Adrenal gland (tissue), 12 donors: ENCODE results near the gene ANKS1B. TPM values are rescaled to one million over a fixed set of nuclear protein-coding genes. Genes with fewer than 3 reads are reported as not detected.

Source experiments
- DNase-seq, 7 donors: peaks; one replicate each; pipeline ENCODE4 v3.0.0-alpha.2; 2019 to 2020
- H3K27ac ChIP-seq, 5 donors: fragments of 200-600 bp; sonication (generic) in 4 of 5; 1 replicate in 3 of 5; 2 replicates in 2 of 5; pipeline versions ENCODE4 v1.5.1 to v1.8.0; 2016 to 2020; ENCODE audit warnings: mild to moderate bottlenecking in 1 of 5
- H3K27me3 ChIP-seq: fragments of 200-600 bp; 2 replicates; pipeline ENCODE4 v1.8.0; 2021
- H3K36me3 ChIP-seq, 2 donors: fragments of 200-600 bp; replicated peaks in 1 of 2; 1 replicate in 1 of 2; 2 replicates in 1 of 2; pipeline versions ENCODE4 v1.5.1 to v1.8.0; 2018 to 2022
- H3K4me1 ChIP-seq, 2 donors: fragments of 200-600 bp; replicated peaks in 1 of 2; 1 replicate in 1 of 2; 2 replicates in 1 of 2; pipeline versions ENCODE4 v1.5.1 to v1.8.0; 2018 to 2021
- H3K4me3 ChIP-seq, 4 donors: fragments of 200-600 bp; sonication (generic) in 3 of 4; one replicate each; pipeline ENCODE4 v1.5.1; 2016 to 2018
- H3K9me3 ChIP-seq, 3 donors: fragments of 200-600 bp; sonication (generic) in 1 of 3; replicated peaks in 1 of 3; 1 replicate in 2 of 3; 2 replicates in 1 of 3; pipeline versions ENCODE4 v1.5.1 to v1.8.0; 2016 to 2021
- CTCF ChIP-seq, 6 experiments: fragments of 450-650 bp in 4 of 6; fragments of 200-600 bp in 2 of 6; sonication (generic) in 1 of 6; IDR thresholded peaks; 1 replicate in 5 of 6; 2 replicates in 1 of 6; pipeline versions ENCODE4 v1.5.1 to v1.8.0; 2016 to 2021; ENCODE audit warnings: antibody characterized with exemption in 6 of 6, mild to moderate bottlenecking in 2 of 6, moderate library complexity in 1 of 6
- POLR2A ChIP-seq, 2 donors: fragments of 450-650 bp; IDR thresholded peaks; one replicate each; pipeline ENCODE4 v1.6.1; 2017; ENCODE audit warnings: antibody characterized with exemption in 2 of 2, mild to moderate bottlenecking in 2 of 2, moderate library complexity in 1 of 2
- WGBS, 4 donors: extraction: QIAGEN DNeasy Blood & Tissue Kit in 2 of 4; methylation state at CpG; one replicate each; pipeline versions ENCODE4 v1.1.5 to v1.1.7; 2013 to 2017; 5-methylcytosine and 5-hydroxymethylcytosine counted together
- intact Hi-C, 2 donors: fragments of 100-400 bp; cut with DNase I; formaldehyde crosslinking; loops; one replicate each; pipeline versions ENCODE4 v1.14.1 to v1.15.0; 2022 to 2023
- polyA plus RNA-seq, 3 donors: library from polyadenylated mRNA; stranded (reverse); fragments of 200-250 nt in 2 of 3; fragments of 350-450 nt in 1 of 3; fragmentation: Illumina TruSeq in 1 of 3; extraction: RNeasy Lipid Tissue Mini Kit (QIAGEN cat#74804) in 1 of 3; gene quantifications; one replicate each; pipeline ENCODE4 v1.2.3, GENCODE V29; 2013 to 2014
- total RNA-seq, 9 donors: library from RNA; depleted of rRNA in 4 of 9; stranded (reverse); fragments of >200 nt in 4 of 9; fragments of 120-200 nt in 1 of 9; fragmentation: NEBNext Ultra II Directional in 1 of 9; extraction: Animal tissue kit (Norgen Biotek cat#: 25700) in 1 of 9; gene quantifications; one replicate each; pipeline versions ENCODE4 v1.1.0 to v1.2.4, GENCODE V29; 2013 to 2023
- donor health status: healthy with polysubstance abuse.
- donor health status: Bipolar disorder and iron deficiency.
- donor health status: DM: yes; HTN: yes; CAD: no.
- donor health status: DM: no; HTN: no; CAD: no.
- donor health status: DM: no; HTN: no; CAD: no.
- donor health status: DM: yes; HTN: yes; CAD: no.

Gene ANKS1B
- total and polyA plus RNA-seq, 12 donors = 1.3 to 28.1 (median 8.0) TPM

GRCh38 chr12:99092100-99092851 lies 892.5 kb downstream of the ANKS1B start:
- no peaks in the 10 kb centered on the region for H3K36me3 ChIP-seq
- no peaks in the 10 kb centered on the region for H3K4me1 ChIP-seq
- H3K9me3 ChIP-seq = no peaks in the 10 kb centered on the region
- intact Hi-C loops = no loop called here
- H3K27me3 ChIP-seq = no peaks in the 10 kb centered on the region
- no peak overlapping the region for H3K4me3 ChIP-seq
- no peak for DNase-seq
- 64 to 68% (median 66%) methylated on average over 9 of the region's 9 CpGs for whole genome bisulfite sequencing, 4 donors
- no peak overlapping the region for H3K27ac ChIP-seq
- no peak for TF ChIP-seq POLR2A (IDR thresholded peaks at IDR 0.05)
- no peak for TF ChIP-seq CTCF (IDR thresholded peaks at IDR 0.05)

GRCh38 chr12:99087278-99087677 lies 897.5 kb downstream of the ANKS1B start:
- Histone ChIP-seq H3K4me3 (no peak overlapping the region), H3K9me3 (no peaks in the 10 kb centered on the region), H3K27ac (no peak overlapping the region), H3K27me3 (no peaks in the 10 kb centered on the region), H3K36me3 (no peaks in the 10 kb centered on the region), H3K4me1 (no peaks in the 10 kb centered on the region)
- WGBS, 4 donors = 56 to 64% (median 60%) methylated on average over 5 of the region's 5 CpGs
- TF ChIP-seq CTCF (IDR thresholded peaks at IDR 0.05) = no peak
- no peak for TF ChIP-seq POLR2A (IDR thresholded peaks at IDR 0.05)
- intact Hi-C loops = no loop called here
- no peak for DNase-seq

GRCh38 chr12:99079811-99080210 lies 904.9 kb downstream of the ANKS1B start:
- 85 to 96% (median 88%) methylated on average over 15 of the region's 15 CpGs for WGBS, 4 donors
- intact Hi-C loops = no loop called here
- DNase-seq = no peak
- TF ChIP-seq POLR2A (IDR thresholded peaks at IDR 0.05) (no peak), CTCF (IDR thresholded peaks at IDR 0.05) (no peak)
- Histone ChIP-seq H3K9me3 (no peaks in the 10 kb centered on the region), H3K4me1 (no peaks in the 10 kb centered on the region), H3K27me3 (no peaks in the 10 kb centered on the region), H3K27ac (no peak overlapping the region), H3K4me3 (no peak overlapping the region), H3K36me3 (no peaks in the 10 kb centered on the region)

GRCh38 chr12:99068993-99069747 lies 915.6 kb downstream of the ANKS1B start:
- H3K27ac ChIP-seq = no peak overlapping the region
- WGBS, 4 donors = 59 to 65% (median 62%) methylated on average over 5 of the region's 5 CpGs
- no peaks in the 10 kb centered on the region for H3K9me3 ChIP-seq
- no peaks in the 10 kb centered on the region for H3K27me3 ChIP-seq
- TF ChIP-seq POLR2A (IDR thresholded peaks at IDR 0.05) (no peak), CTCF (IDR thresholded peaks at IDR 0.05) (no peak)
- intact Hi-C loops = no loop called here
- no peak overlapping the region for H3K4me3 ChIP-seq
- no peaks in the 10 kb centered on the region for H3K4me1 ChIP-seq
- DNase-seq = no peak
- H3K36me3 ChIP-seq = no peaks in the 10 kb centered on the region
